ENCODE results near the gene CCDC89. TPM values are rescaled to one million over a fixed set of nuclear protein-coding genes. Genes with fewer than 3 reads are reported as not detected.

The CCDC89 gene
- total and polyA plus RNA-seq, 2 of the 13 experiments (the other 11 are each of a cell fraction or from before 2014, with no cell fraction given): 0.13 to 0.38 TPM

DNA sequence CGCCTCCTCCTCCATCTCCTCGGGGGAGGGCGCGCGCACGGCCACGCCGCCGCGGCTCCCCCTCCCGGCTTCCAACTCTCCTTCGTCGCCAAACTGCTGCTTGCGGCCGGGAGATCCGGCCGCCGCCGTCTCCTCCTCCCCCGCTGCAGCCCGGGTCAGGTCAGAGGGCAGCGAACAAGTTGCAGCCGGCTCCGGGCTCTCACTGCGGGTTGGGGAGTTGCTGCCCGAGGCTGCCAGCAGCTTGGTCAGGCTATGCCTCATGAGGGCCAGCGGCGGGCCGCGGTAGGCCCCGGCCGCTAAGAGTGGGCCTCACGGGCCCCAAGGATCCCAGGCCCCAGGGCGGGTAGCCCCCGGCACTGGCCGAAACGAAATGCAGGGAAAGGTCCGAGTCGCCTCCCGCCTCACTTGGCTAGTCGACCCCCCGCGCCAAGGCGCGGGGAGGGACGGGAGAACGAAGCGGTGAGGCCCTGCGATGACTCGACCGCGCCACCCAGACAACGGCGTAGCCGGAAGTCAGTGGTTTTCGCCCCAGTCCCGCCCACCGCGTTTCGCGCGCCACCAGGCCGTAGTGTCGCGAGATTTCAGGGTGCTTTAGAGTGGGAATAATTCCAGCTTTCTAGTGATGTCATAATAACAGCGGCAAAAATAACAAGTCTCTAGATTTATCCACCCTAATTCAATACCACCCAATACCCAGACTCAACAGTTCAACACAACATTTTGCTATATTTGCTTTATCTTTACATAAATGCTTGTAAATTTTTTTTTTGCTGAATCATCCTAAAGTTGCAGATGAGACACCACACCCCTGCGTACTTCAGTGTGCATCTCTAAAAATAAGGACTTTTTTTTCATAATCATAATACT, 21.1 kb downstream of the CCDC89 start, which contains the start of gene CREBZF (continued):
- TF ChIP-seq, protein P1, sequence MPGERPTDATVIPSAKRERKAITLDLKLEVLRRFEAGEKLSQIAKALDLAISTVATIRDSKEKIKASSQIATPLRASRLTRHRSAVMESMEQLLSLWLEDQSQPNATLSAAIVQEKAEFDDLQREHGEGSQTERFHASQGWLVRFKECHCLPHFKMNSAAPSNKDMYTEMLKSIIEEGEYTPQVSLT (CRISPR knock-in tag; IDR thresholded peaks at IDR 0.05; ENCODE audit: borderline replicate concordance, low read depth): no peak
- TF ChIP-seq, protein P2, sequence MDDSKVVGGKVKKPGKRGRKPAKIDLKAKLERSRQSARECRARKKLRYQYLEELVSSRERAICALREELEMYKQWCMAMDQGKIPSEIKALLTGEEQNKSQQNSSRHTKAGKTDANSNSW (CRISPR knock-in tag; IDR thresholded peaks at IDR 0.05; ENCODE audit: borderline replicate concordance): peak; percentile 87; the same call in 1 of the 2 replicates
- TF ChIP-seq ATF1 (CRISPR knock-in tag; IDR thresholded peaks at IDR 0.05): peak; percentile 64; the same call in 1 of the 2 replicates
- TF ChIP-seq, protein P3, sequence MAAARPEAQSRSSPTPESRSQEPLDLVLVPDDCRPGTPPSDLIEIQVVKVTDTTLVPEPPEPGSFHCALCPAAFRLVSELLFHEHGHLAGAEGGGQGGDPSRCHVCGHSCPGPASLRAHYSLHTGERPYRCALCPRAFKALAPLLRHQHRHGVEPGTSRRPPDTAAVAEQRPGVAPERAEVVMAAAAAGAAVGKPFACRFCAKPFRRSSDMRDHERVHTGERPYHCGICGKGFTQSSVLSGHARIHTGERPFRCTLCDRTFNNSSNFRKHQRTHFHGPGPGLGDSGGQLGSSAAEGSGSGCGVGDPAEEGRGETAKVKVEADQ (CRISPR knock-in tag; IDR thresholded peaks at IDR 0.05; ENCODE audit: borderline replicate concordance): peak; percentile 80; the same call in 1 of the 2 replicates
- TF ChIP-seq, protein P4, sequence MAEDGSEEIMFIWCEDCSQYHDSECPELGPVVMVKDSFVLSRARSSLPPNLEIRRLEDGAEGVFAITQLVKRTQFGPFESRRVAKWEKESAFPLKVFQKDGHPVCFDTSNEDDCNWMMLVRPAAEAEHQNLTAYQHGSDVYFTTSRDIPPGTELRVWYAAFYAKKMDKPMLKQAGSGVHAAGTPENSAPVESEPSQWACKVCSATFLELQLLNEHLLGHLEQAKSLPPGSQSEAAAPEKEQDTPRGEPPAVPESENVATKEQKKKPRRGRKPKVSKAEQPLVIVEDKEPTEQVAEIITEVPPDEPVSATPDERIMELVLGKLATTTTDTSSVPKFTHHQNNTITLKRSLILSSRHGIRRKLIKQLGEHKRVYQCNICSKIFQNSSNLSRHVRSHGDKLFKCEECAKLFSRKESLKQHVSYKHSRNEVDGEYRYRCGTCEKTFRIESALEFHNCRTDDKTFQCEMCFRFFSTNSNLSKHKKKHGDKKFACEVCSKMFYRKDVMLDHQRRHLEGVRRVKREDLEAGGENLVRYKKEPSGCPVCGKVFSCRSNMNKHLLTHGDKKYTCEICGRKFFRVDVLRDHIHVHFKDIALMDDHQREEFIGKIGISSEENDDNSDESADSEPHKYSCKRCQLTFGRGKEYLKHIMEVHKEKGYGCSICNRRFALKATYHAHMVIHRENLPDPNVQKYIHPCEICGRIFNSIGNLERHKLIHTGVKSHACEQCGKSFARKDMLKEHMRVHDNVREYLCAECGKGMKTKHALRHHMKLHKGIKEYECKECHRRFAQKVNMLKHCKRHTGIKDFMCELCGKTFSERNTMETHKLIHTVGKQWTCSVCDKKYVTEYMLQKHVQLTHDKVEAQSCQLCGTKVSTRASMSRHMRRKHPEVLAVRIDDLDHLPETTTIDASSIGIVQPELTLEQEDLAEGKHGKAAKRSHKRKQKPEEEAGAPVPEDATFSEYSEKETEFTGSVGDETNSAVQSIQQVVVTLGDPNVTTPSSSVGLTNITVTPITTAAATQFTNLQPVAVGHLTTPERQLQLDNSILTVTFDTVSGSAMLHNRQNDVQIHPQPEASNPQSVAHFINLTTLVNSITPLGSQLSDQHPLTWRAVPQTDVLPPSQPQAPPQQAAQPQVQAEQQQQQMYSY (CRISPR knock-in tag; IDR thresholded peaks at IDR 0.05): no peak; the same call in 1 of the 2 replicates
- TF ChIP-seq ZMYM2 (CRISPR knock-in tag; IDR thresholded peaks at IDR 0.05): no peak
- TF ChIP-seq, protein P5, sequence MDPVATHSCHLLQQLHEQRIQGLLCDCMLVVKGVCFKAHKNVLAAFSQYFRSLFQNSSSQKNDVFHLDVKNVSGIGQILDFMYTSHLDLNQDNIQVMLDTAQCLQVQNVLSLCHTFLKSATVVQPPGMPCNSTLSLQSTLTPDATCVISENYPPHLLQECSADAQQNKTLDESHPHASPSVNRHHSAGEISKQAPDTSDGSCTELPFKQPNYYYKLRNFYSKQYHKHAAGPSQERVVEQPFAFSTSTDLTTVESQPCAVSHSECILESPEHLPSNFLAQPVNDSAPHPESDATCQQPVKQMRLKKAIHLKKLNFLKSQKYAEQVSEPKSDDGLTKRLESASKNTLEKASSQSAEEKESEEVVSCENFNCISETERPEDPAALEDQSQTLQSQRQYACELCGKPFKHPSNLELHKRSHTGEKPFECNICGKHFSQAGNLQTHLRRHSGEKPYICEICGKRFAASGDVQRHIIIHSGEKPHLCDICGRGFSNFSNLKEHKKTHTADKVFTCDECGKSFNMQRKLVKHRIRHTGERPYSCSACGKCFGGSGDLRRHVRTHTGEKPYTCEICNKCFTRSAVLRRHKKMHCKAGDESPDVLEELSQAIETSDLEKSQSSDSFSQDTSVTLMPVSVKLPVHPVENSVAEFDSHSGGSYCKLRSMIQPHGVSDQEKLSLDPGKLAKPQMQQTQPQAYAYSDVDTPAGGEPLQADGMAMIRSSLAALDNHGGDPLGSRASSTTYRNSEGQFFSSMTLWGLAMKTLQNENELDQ (CRISPR knock-in tag; IDR thresholded peaks at IDR 0.05; ENCODE audit: borderline replicate concordance): no peak
- TF ChIP-seq SAP130 (CRISPR knock-in tag; IDR thresholded peaks at IDR 0.05; ENCODE audit: low read depth): peak; percentile 84
- TF ChIP-seq FIP1L1 (IDR thresholded peaks at IDR 0.05; ENCODE audit: borderline replicate concordance, insufficient read depth, low read depth, low read length): no peak
- TF ChIP-seq, protein P6, sequence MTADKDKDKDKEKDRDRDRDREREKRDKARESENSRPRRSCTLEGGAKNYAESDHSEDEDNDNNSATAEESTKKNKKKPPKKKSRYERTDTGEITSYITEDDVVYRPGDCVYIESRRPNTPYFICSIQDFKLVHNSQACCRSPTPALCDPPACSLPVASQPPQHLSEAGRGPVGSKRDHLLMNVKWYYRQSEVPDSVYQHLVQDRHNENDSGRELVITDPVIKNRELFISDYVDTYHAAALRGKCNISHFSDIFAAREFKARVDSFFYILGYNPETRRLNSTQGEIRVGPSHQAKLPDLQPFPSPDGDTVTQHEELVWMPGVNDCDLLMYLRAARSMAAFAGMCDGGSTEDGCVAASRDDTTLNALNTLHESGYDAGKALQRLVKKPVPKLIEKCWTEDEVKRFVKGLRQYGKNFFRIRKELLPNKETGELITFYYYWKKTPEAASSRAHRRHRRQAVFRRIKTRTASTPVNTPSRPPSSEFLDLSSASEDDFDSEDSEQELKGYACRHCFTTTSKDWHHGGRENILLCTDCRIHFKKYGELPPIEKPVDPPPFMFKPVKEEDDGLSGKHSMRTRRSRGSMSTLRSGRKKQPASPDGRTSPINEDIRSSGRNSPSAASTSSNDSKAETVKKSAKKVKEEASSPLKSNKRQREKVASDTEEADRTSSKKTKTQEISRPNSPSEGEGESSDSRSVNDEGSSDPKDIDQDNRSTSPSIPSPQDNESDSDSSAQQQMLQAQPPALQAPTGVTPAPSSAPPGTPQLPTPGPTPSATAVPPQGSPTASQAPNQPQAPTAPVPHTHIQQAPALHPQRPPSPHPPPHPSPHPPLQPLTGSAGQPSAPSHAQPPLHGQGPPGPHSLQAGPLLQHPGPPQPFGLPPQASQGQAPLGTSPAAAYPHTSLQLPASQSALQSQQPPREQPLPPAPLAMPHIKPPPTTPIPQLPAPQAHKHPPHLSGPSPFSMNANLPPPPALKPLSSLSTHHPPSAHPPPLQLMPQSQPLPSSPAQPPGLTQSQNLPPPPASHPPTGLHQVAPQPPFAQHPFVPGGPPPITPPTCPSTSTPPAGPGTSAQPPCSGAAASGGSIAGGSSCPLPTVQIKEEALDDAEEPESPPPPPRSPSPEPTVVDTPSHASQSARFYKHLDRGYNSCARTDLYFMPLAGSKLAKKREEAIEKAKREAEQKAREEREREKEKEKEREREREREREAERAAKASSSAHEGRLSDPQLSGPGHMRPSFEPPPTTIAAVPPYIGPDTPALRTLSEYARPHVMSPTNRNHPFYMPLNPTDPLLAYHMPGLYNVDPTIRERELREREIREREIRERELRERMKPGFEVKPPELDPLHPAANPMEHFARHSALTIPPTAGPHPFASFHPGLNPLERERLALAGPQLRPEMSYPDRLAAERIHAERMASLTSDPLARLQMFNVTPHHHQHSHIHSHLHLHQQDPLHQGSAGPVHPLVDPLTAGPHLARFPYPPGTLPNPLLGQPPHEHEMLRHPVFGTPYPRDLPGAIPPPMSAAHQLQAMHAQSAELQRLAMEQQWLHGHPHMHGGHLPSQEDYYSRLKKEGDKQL (CRISPR knock-in tag; IDR thresholded peaks at IDR 0.05; ENCODE audit: low read depth): no peak
- no peak for TF ChIP-seq PLRG1 (conservative IDR thresholded peaks at IDR 0.05)
- TF ChIP-seq, protein P7, sequence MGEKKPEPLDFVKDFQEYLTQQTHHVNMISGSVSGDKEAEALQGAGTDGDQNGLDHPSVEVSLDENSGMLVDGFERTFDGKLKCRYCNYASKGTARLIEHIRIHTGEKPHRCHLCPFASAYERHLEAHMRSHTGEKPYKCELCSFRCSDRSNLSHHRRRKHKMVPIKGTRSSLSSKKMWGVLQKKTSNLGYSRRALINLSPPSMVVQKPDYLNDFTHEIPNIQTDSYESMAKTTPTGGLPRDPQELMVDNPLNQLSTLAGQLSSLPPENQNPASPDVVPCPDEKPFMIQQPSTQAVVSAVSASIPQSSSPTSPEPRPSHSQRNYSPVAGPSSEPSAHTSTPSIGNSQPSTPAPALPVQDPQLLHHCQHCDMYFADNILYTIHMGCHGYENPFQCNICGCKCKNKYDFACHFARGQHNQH (CRISPR knock-in tag; IDR thresholded peaks at IDR 0.05): peak; percentile 74

Data from HepG2 (cell line).